Thymus (tissue), 11 donors: ENCODE measurements around the gene HHAT. TPM values are rescaled to one million over a fixed set of nuclear protein-coding genes. Genes with fewer than 3 reads are reported as not detected.
"Not testable (repeated sequence)": the region's sequence is repeated elsewhere in the genome, so short reads cannot be mapped to it uniquely, and the experiment has no call there.

Experiments
- DNase-seq, 9 donors: peaks; one replicate each; pipeline ENCODE4 v3.0.0-alpha.2; 2013; ENCODE audit warnings: low spot score in 9 of 9, low read depth in 6 of 9, missing footprints in 1 of 9
- H3K27ac ChIP-seq, 2 donors: one replicate each; pipeline ENCODE4 v1.5.1; 2013; ENCODE audit warnings: control low read depth in 1 of 2, low read depth in 1 of 2, low read length in 1 of 2, mild to moderate bottlenecking in 1 of 2, moderate library complexity in 1 of 2
- H3K27me3 ChIP-seq, 2 donors: one replicate each; pipeline ENCODE4 v1.5.1; 2013; ENCODE audit warnings: low read length in 1 of 2; ENCODE audit not compliant: control insufficient read depth in 2 of 2, insufficient read depth in 1 of 2
- H3K36me3 ChIP-seq, 2 donors: one replicate each; pipeline ENCODE4 v1.5.1; 2013; ENCODE audit warnings: low read length in 1 of 2, mild to moderate bottlenecking in 1 of 2, moderate library complexity in 1 of 2; ENCODE audit not compliant: control insufficient read depth in 2 of 2, insufficient read depth in 2 of 2
- H3K4me1 ChIP-seq, 2 donors: one replicate each; pipeline ENCODE4 v1.5.1; 2013; ENCODE audit warnings: low read length in 2 of 2; ENCODE audit not compliant: control insufficient read depth in 2 of 2, insufficient read depth in 2 of 2
- H3K4me3 ChIP-seq, 2 donors: one replicate each; pipeline ENCODE4 v1.5.1; 2013; ENCODE audit warnings: low read length in 2 of 2, control low read depth in 1 of 2, mild to moderate bottlenecking in 1 of 2
- H3K9me3 ChIP-seq, 2 donors: one replicate each; pipeline ENCODE4 v1.5.1; 2013; ENCODE audit warnings: low read length in 1 of 2, mild to moderate bottlenecking in 1 of 2; ENCODE audit not compliant: control insufficient read depth in 2 of 2, insufficient read depth in 1 of 2
- WGBS: extraction: QIAGEN DNeasy Blood & Tissue Kit; methylation state at CpG from one replicate; pipeline ENCODE4 v1.1.7; 2013; 5-methylcytosine and 5-hydroxymethylcytosine counted together
- polyA plus RNA-seq: library from polyadenylated mRNA; stranded (reverse); fragments of 200-250 nt; gene quantifications from one replicate; pipeline ENCODE4 v1.2.3, GENCODE V29; 2013
- total RNA-seq: library from RNA; stranded (reverse); fragments of 120-200 nt; gene quantifications from one replicate; pipeline ENCODE4 v1.2.4, GENCODE V29; 2013
- donor health status: healthy.

HHAT gene
- total and polyA plus RNA-seq, 2 donors = 3.7 to 5.7 TPM

- WGBS = 93% methylated on average over 1 of the region's 1 CpG
- not testable (repeated sequence) for H3K4me1 ChIP-seq, H3K27me3 ChIP-seq, H3K4me3 ChIP-seq, H3K27ac ChIP-seq, DNase-seq, H3K9me3 ChIP-seq, H3K36me3 ChIP-seq
These were observed 98.0 kb downstream of the HHAT start for GRCh38 chr1:210426696-210427095.

GRCh38 chr1:210428696-210429095 is 100.0 kb downstream of the HHAT start:
- Histone ChIP-seq H3K27ac (no peak overlapping the region), H3K36me3 (no peaks in the 10 kb centered on the region), H3K4me3 (no peak overlapping the region), H3K9me3 (no peaks in the 10 kb centered on the region), H3K27me3 (no peaks in the 10 kb centered on the region), H3K4me1 (no peaks in the 10 kb centered on the region)
- DNase-seq = no peak
- 99% methylated on average over 7 of the region's 7 CpGs for WGBS

GRCh38 chr1:210434223-210434622 is 105.5 kb downstream of the HHAT start:
- H3K27ac ChIP-seq = no peak overlapping the region
- H3K4me1 ChIP-seq = no peaks in the 10 kb centered on the region
- no peaks in the 10 kb centered on the region for H3K9me3 ChIP-seq
- no peaks in the 10 kb centered on the region for H3K36me3 ChIP-seq
- no peaks in the 10 kb centered on the region for H3K27me3 ChIP-seq
- 96% methylated on average over 4 of the region's 4 CpGs for WGBS
- no peak overlapping the region for H3K4me3 ChIP-seq
- DNase-seq = no peak

GRCh38 chr1:210437111-210437510 is 108.4 kb downstream of the HHAT start:
- Histone ChIP-seq H3K36me3 (no peaks in the 10 kb centered on the region), H3K27me3 (no peaks in the 10 kb centered on the region), H3K4me1 (no peaks in the 10 kb centered on the region), H3K4me3 (no peak overlapping the region), H3K9me3 (no peaks in the 10 kb centered on the region), H3K27ac (no peak overlapping the region)
- no peak for DNase-seq
- 97% methylated on average over 6 of the region's 6 CpGs for WGBS

- 93% methylated on average over 1 of the region's 1 CpG for WGBS
- Histone ChIP-seq H3K36me3 (no peaks in the 10 kb centered on the region), H3K4me1 (no peaks in the 10 kb centered on the region), H3K27me3 (no peaks in the 10 kb centered on the region), H3K27ac (no peak overlapping the region), H3K4me3 (no peak overlapping the region), H3K9me3 (no peaks in the 10 kb centered on the region)
- DNase-seq = no peak
These were observed 109.1 kb downstream of the HHAT start for GRCh38 chr1:210437781-210438180.

- WGBS = 81% methylated on average over 7 of the region's 7 CpGs
- no peak overlapping the region for H3K27ac ChIP-seq
- H3K4me1 ChIP-seq = no peaks in the 10 kb centered on the region
- H3K36me3 ChIP-seq = no peaks in the 10 kb centered on the region
- H3K27me3 ChIP-seq = no peaks in the 10 kb centered on the region
- H3K4me3 ChIP-seq = no peak overlapping the region
- no peaks in the 10 kb centered on the region for H3K9me3 ChIP-seq
- no peak for DNase-seq
These were observed 110.5 kb downstream of the HHAT start for GRCh38 chr1:210438928-210439841.

- H3K9me3 ChIP-seq = no peaks in the 10 kb centered on the region
- H3K4me3 ChIP-seq = no peak overlapping the region
- H3K27me3 ChIP-seq = no peaks in the 10 kb centered on the region
- DNase-seq = no peak
- H3K36me3 ChIP-seq = no peaks in the 10 kb centered on the region
- no peak overlapping the region for H3K27ac ChIP-seq
- no peaks in the 10 kb centered on the region for H3K4me1 ChIP-seq
- WGBS = 96% methylated on average over 3 of the region's 3 CpGs
These were observed 111.4 kb downstream of the HHAT start for GRCh38 chr1:210440081-210440480.

- 100% methylated on average over 1 of the region's 1 CpG for WGBS
These were observed 112.3 kb downstream of the HHAT start for GRCh38 chr1:210441028-210441427.

GRCh38 chr1:210445485-210445884 is 116.8 kb downstream of the HHAT start:
- Histone ChIP-seq H3K27ac (no peak overlapping the region), H3K4me3 (no peak overlapping the region)
- DNase-seq = no peak

More at GRCh38 chr1:210441028-210441427, 112.3 kb downstream of the HHAT start:
- Histone ChIP-seq H3K4me3 (no peak overlapping the region), H3K36me3 (no peaks in the 10 kb centered on the region), H3K27ac (no peak overlapping the region), H3K9me3 (no peaks in the 10 kb centered on the region), H3K27me3 (no peaks in the 10 kb centered on the region), H3K4me1 (peaks cover 6% of the 10 kb centered on the region in 2 donors)
- DNase-seq = no peak

More at GRCh38 chr1:210445485-210445884, 116.8 kb downstream of the HHAT start:
- H3K36me3 ChIP-seq = no peaks in the 10 kb centered on the region
- H3K9me3 ChIP-seq = no peaks in the 10 kb centered on the region
- peaks cover 14 to 21% of the 10 kb centered on the region in 2 donors for H3K4me1 ChIP-seq
- H3K27me3 ChIP-seq = no peaks in the 10 kb centered on the region
